KOPT-K1 (cell line): ENCODE data around the gene SPATC1L.

Source experiments
- H3K27ac ChIP-seq: fragments of 200-600 bp; sonication (generic); 2 replicates; pipeline ENCODE4 v1.5.1; 2016; ENCODE audit warnings: antibody characterized with exemption, mild to moderate bottlenecking, low read depth, low read length; ENCODE audit not compliant: poor library complexity, severe bottlenecking
- H3K36me3 ChIP-seq: fragments of 200-600 bp; sonication (generic); 2 replicates; pipeline ENCODE4 v1.5.1; 2017; ENCODE audit warnings: antibody characterized with exemption, mild to moderate bottlenecking, low read length, moderate library complexity; ENCODE audit not compliant: insufficient read depth
- H3K9me3 ChIP-seq: fragments of 200-600 bp; sonication (generic); 2 replicates; pipeline ENCODE4 v1.5.1; 2017; ENCODE audit warnings: antibody characterized with exemption, low read length, mild to moderate bottlenecking; ENCODE audit not compliant: insufficient read depth, poor library complexity, severe bottlenecking

The SPATC1L gene

DNA sequence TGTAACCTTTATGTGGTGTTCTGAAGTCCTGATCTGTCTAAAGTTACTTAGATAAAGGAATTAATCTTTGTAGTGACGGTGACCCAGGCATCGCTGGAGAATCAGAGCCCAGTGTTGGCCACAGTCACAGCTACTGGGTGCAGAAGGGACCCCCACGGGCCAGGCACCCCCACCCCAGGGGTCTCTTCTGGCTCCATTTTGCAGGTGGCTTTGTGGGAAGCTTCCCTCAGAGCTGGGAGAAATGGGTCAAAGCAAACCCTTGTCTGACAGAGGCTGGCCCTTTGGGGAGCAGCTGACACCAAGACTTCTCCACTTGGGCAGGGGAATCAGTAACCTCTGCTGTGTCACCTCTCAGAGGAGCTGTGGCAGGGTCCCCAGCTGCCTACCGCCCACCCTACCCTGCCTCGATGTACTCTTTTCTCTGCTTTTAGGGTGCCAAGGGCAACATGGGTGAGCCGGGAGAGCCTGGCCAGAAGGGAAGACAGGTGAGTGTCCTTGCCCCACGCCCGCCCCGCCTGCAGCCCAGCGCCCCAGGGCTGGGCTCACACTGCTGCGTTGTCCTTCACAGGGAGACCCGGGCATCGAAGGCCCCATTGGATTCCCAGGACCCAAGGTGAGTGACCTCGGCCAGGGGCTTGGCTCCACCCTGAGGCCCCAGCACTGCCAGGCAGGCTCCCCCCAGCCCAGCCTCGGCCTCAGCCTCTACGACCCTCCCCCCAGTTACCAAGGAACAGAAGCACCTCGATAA, 68.6 kb downstream of the SPATC1L start:
- Histone ChIP-seq H3K9me3 (peaks cover 5% of the 10 kb centered on the region), H3K36me3 (no peaks in the 10 kb centered on the region), H3K27ac (no peak overlapping the region)

GRCh38 chr21:46114963-46115362, 69.3 kb downstream of the SPATC1L start:
- H3K36me3 ChIP-seq, result no peaks in the 10 kb centered on the region
- no peak overlapping the region for H3K27ac ChIP-seq
- peaks cover 5% of the 10 kb centered on the region for H3K9me3 ChIP-seq

- no peaks in the 10 kb centered on the region for H3K36me3 ChIP-seq
- H3K27ac ChIP-seq, result no peak overlapping the region
- H3K9me3 ChIP-seq, result peaks cover 7% of the 10 kb centered on the region
These were observed 70.6 kb downstream of the SPATC1L start for GRCh38 chr21:46113497-46114176.

DNA sequence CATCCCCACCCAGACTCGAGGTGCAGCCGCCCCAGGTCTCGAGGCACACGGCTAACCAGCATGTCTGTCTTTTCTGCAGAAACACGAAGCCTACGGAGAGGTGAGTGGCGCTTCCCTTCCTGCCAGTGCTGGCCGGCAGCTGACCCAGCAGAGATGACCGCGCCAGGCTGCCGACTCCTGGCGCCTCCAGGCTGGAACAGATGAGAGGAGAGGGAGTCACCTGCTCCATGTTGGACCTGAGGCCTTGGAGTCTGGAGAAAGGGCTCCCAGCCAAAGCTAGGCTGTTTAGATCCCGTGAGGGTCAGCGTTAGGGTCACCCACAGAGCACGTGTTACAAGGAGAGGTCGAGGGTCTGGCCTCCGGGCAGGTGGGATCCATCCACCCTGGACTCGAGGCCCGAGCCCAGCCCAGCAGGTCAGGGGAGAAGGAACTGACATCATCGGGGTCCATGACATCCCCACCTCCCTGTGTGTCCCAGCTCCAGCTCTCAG, 71.5 kb downstream of the SPATC1L start:
- no peaks in the 10 kb centered on the region for H3K36me3 ChIP-seq
- no peak overlapping the region for H3K27ac ChIP-seq
- H3K9me3 ChIP-seq, result peaks cover 14% of the 10 kb centered on the region

DNA sequence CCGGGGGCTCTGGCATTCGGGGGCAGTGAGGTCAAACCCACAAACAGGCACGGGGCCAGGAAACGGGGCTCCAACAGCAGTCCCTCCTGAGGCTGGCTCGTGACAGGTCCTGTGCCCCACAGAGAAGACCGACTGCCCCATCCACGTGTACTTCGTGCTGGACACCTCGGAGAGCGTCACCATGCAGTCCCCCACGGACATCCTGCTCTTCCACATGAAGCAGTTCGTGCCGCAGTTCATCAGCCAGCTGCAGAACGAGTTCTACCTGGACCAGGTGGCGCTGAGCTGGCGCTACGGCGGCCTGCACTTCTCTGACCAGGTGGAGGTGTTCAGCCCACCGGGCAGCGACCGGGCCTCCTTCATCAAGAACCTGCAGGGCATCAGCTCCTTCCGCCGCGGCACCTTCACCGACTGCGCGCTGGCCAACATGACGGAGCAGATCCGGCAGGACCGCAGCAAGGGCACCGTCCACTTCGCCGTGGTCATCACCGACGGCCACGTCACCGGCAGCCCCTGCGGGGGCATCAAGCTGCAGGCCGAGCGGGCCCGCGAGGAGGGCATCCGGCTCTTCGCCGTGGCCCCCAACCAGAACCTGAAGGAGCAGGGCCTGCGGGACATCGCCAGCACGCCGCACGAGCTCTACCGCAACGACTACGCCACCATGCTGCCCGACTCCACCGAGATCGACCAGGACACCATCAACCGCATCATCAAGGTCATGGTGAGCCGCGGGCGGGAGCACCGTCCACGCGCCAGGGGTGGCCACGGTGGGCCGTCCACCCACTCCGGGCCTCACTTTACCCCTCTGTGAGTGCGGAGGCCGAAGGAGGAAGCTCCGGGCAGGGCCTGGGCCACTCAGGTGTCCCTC, 72.2 kb downstream of the SPATC1L start:
- peaks cover 20% of the 10 kb centered on the region for H3K9me3 ChIP-seq
- H3K27ac ChIP-seq, result no peak overlapping the region
- no peaks in the 10 kb centered on the region for H3K36me3 ChIP-seq

GRCh38 chr21:46111193-46111571, 73.1 kb downstream of the SPATC1L start:
- Histone ChIP-seq H3K27ac (no peak overlapping the region), H3K36me3 (no peaks in the 10 kb centered on the region)

More at GRCh38 chr21:46111193-46111571, 73.1 kb downstream of the SPATC1L start:
- peaks cover 20% of the 10 kb centered on the region for H3K9me3 ChIP-seq
